A549 (cell line): ENCODE data around the gene POLR2H. TPM values are rescaled to one million over a fixed set of nuclear protein-coding genes. Genes with fewer than 3 reads are reported as not detected.
A peak's percentile ranks its signal among the peaks of the same experiment; 100 is the strongest.

ENCODE experiments used
- ATAC-seq, 2 experiments: fragments of 200-7000 bp in 1 of 2; fragments of >200 bp in 1 of 2; cut with Nextera tagmentation in 1 of 2; cut with Tn5 transposase in 1 of 2; 3 replicates each; pipeline versions ENCODE4 v1.8.0 to v1.9.1; 2018 to 2020; ENCODE audit warnings: mild to moderate bottlenecking in 1 of 2, moderate library complexity in 1 of 2
- CTCF ChIA-PET: fragments of 300-600 bp; sonication (Branson Sonifier 250); formaldehyde crosslinking; extraction: SDS; loops from one replicate; lab custom pipeline; 2021; ENCODE audit warnings: antibody characterized with exemption, inconsistent platforms; lab: Yijun Ruan, JAX
- POLR2A ChIA-PET: fragments of 350-600 bp; formaldehyde crosslinking; extraction: SDS; loops from one replicate; lab custom pipeline; 2021; ENCODE audit warnings: antibody characterized with exemption, inconsistent platforms; lab: Yijun Ruan, JAX
- DNase-seq, 2 experiments: peaks; one replicate each; pipeline versions ENCODE4 v3.0.0 to v3.0.0-alpha.2; 2011 to 2016; ENCODE audit warnings: low read depth in 1 of 2, low spot score in 1 of 2
- FAIRE-seq: peaks from 2 replicates; lab custom pipeline; 2011; peaks lifted over from hg19 to GRCh38; lab: Jason Lieb, UNC
- H3K27ac ChIP-seq, 2 experiments: fragments of >200 bp; sonication (Bioruptor Twin); formaldehyde crosslinking; 3 replicates each; pipeline ENCODE4 v1.5.1; 2016 to 2017
- H3K4me1 ChIP-seq: fragments of >200 bp; sonication (Bioruptor Twin); formaldehyde crosslinking; 3 replicates; pipeline ENCODE4 v1.6.1; 2016
- H3K4me2 ChIP-seq: fragments of >200 bp; sonication (Bioruptor Twin); formaldehyde crosslinking; 3 replicates; pipeline ENCODE4 v1.6.1; 2016
- H3K4me3 ChIP-seq: fragments of >200 bp; sonication (Bioruptor Twin); formaldehyde crosslinking; 3 replicates; pipeline ENCODE4 v1.5.1; 2016
- H3K9me3 ChIP-seq: fragments of >200 bp; sonication (Bioruptor Twin); formaldehyde crosslinking; 3 replicates; pipeline ENCODE4 v1.6.1; 2016
- ESRRA ChIP-seq: fragments of 150-350 bp; IDR thresholded peaks from 2 replicates; pipeline ENCODE4 v1.6.1; 2014; ENCODE audit warnings: mild to moderate bottlenecking, low read length, borderline replicate concordance
- FOSL2 ChIP-seq, 2 experiments: fragments of 450-650 bp in 1 of 2; fragments of >200 bp in 1 of 2; sonication (Bioruptor Twin) in 1 of 2; formaldehyde crosslinking; IDR thresholded peaks; 2 replicates each; pipeline versions ENCODE4 v1.5.0 to v1.6.1; 2016 to 2020; ENCODE audit warnings: mild to moderate bottlenecking in 1 of 2, moderate library complexity in 1 of 2
- GATA3 ChIP-seq: IDR thresholded peaks from 2 replicates; pipeline ENCODE4 v1.6.1; 2012; ENCODE audit warnings: borderline replicate concordance
- HEYL ChIP-seq: fragments of 250-450 bp; sonication (Bioruptor Pico); IDR thresholded peaks from 2 replicates; pipeline ENCODE4 v1.8.0; 2021; ENCODE audit warnings: mild to moderate bottlenecking, moderate library complexity
- HOXA7 ChIP-seq: fragments of 250-450 bp; sonication (Bioruptor Pico); IDR thresholded peaks from 2 replicates; pipeline ENCODE4 v1.5.0; 2020; ENCODE audit warnings: mild to moderate bottlenecking, moderate library complexity
- HOXB13 ChIP-seq: fragments of 250-450 bp; sonication (Bioruptor Pico); IDR thresholded peaks from 2 replicates; pipeline ENCODE4 v1.5.0; 2020; ENCODE audit warnings: low read depth, mild to moderate bottlenecking, moderate library complexity
- JUN ChIP-seq, 2 experiments: fragments of >200 bp; sonication (Bioruptor Twin); formaldehyde crosslinking; IDR thresholded peaks; 2 replicates in 1 of 2; 3 replicates in 1 of 2; pipeline ENCODE4 v1.6.1; 2016 to 2017
- JUNB ChIP-seq: fragments of >200 bp; sonication (Bioruptor Twin); formaldehyde crosslinking; IDR thresholded peaks from 2 replicates; pipeline ENCODE4 v1.6.1; 2016
- KDM1A ChIP-seq: fragments of 200-600 bp; sonication (generic); IDR thresholded peaks from 2 replicates; pipeline ENCODE4 v1.6.1; 2016; ENCODE audit warnings: low read depth, mild to moderate bottlenecking
- MAFK ChIP-seq: fragments of 450-650 bp; IDR thresholded peaks from 2 replicates; pipeline ENCODE4 v1.6.1; 2014; ENCODE audit not compliant: partially characterized antibody
- MYC ChIP-seq: IDR thresholded peaks from 2 replicates; pipeline ENCODE4 v1.6.1; 2012; ENCODE audit warnings: mild to moderate bottlenecking, inconsistent platforms, low read length, improper control_type of control experiment, borderline replicate concordance
- NR3C1 ChIP-seq: fragments of >200 bp; sonication (Bioruptor Twin); formaldehyde crosslinking; IDR thresholded peaks from 3 replicates; pipeline ENCODE4 v1.6.1; 2017
- POLR2A ChIP-seq: IDR thresholded peaks from 2 replicates; pipeline ENCODE4 v1.6.1; 2012; ENCODE audit warnings: mild to moderate bottlenecking, low read length
- POLR2AphosphoS2 ChIP-seq: conservative IDR thresholded peaks from 2 replicates; pipeline ENCODE4 v1.6.1; 2012; ENCODE audit warnings: low read length, improper control_type of control experiment, inconsistent platforms
- RAD21 ChIP-seq, 2 experiments: fragments of >200 bp in 1 of 2; sonication (Bioruptor Twin) in 1 of 2; formaldehyde crosslinking in 1 of 2; IDR thresholded peaks in 1 of 2; conservative IDR thresholded peaks in 1 of 2; 2 replicates in 1 of 2; 3 replicates in 1 of 2; pipeline ENCODE4 v1.6.1; 2012 to 2018; ENCODE audit warnings: inconsistent platforms in 1 of 2
- SREBF2 ChIP-seq: fragments of 450-650 bp; IDR thresholded peaks from 2 replicates; pipeline ENCODE4 v1.6.1; 2014; ENCODE audit warnings: mild to moderate bottlenecking, moderate library complexity
- ZNF302 ChIP-seq: fragments of 250-450 bp; sonication (Bioruptor Pico); IDR thresholded peaks from 2 replicates; pipeline ENCODE4 v1.9.0; 2021; ENCODE audit warnings: inconsistent platforms, mild to moderate bottlenecking, moderate library complexity
- ZSCAN20 ChIP-seq: fragments of 250-450 bp; sonication (Bioruptor Pico); IDR thresholded peaks from 2 replicates; pipeline ENCODE4 v1.8.0; 2022; ENCODE audit warnings: mild to moderate bottlenecking, moderate library complexity
- WGBS: methylation state at CpG from one replicate; pipeline ENCODE4 v1.1.6; 2017; ENCODE audit errors: missing lambda C conversion rate; 5-methylcytosine and 5-hydroxymethylcytosine counted together
- polyA minus RNA-seq: library from RNA; depleted of rRNA, polyadenylated mRNA; stranded (reverse); fragments of >200 nt; gene quantifications from 2 replicates; pipeline ENCODE4 v1.2.3, GENCODE V29; 2011; rRNA and poly(A)+ RNA removed
- polyA plus RNA-seq, 4 experiments: library from polyadenylated mRNA; depleted of rRNA in 3 of 4; stranded (reverse); fragments of >200 nt; fragmentation: RNase III in 1 of 4; extraction: RNeasy Plus Mini Kit Qiagen cat#74134 plus additional on column Dnase treatment in 1 of 4; gene quantifications; 2 replicates in 3 of 4; 3 replicates in 1 of 4; pipeline ENCODE4 v1.2.3, GENCODE V29; 2011 to 2017
- TF ChIP-seq, protein P1 (sequence below): fragments of >200 bp; sonication (Bioruptor Twin); formaldehyde crosslinking; IDR thresholded peaks from 3 replicates; pipeline ENCODE4 v1.6.1; 2016
- TF ChIP-seq, protein P2 (sequence below): fragments of 200-600 bp; sonication (generic); IDR thresholded peaks from 2 replicates; pipeline ENCODE4 v1.6.1; 2016; ENCODE audit warnings: antibody characterized with exemption, mild to moderate bottlenecking, moderate library complexity
- TF ChIP-seq, protein P3 (sequence below): IDR thresholded peaks from 2 replicates; pipeline ENCODE4 v1.6.1; 2012
- TF ChIP-seq, protein P4 (sequence below): fragments of 250-450 bp; sonication (Bioruptor Pico); IDR thresholded peaks from 2 replicates; pipeline ENCODE4 v1.5.0; 2021; ENCODE audit warnings: mild to moderate bottlenecking, moderate library complexity, borderline replicate concordance
- TF ChIP-seq, protein P5 (sequence below): fragments of 150-350 bp; IDR thresholded peaks from 2 replicates; pipeline ENCODE4 v1.6.1; 2014; ENCODE audit warnings: low read depth, mild to moderate bottlenecking, low read length

POLR2H gene
- polyA plus RNA-seq (2011; rRNA removed) = 112 and 127 TPM in 2 replicates
- polyA plus RNA-seq (2012; cell fraction: cytosol; rRNA removed) = 105 and 149 TPM in 2 replicates
- polyA plus RNA-seq (2012; cell fraction: nucleus; rRNA removed) = 99.6 and 204 TPM in 2 replicates
- polyA plus RNA-seq (2017; fragmentation: RNase III; extraction: RNeasy Plus Mini Kit Qiagen cat#74134 plus additional on column Dnase treatment) = 98.9 to 104 TPM (median 103 TPM) in 3 replicates
- polyA minus RNA-seq = 46.1 and 47.9 TPM in 2 replicates

DNA sequence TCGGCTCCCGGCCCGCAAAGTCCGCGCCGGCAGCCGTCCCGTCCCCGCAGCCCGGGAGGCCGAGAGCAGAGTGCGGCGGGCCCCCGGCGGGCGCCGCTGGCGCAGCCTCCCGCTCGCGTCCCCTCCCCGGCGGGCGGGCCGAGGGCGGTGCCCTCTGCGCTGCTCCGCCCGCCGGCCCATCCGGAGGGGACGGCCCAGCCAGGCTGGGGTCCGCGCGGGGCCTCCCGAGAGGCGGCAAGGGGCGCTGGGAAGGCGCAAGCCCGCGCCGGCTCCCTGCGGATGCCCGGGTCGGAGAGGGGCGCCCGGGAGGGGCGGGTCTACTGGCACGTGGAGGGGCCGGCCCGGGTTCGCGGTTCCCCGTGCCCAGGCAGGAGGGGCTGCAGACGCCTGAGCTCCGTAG lies at the start of gene POLR2H, which contains the start of gene CLCN2:
Gene POLR2H (plus strand): TSS at position 179 of the 400 bp plus-strand sequence. CDS start 1,783 bp downstream, outside the sequence.
Gene CLCN2 (minus strand): TSS at position 74 of the 400 bp plus-strand sequence. CDS start 126 bp downstream, outside the sequence.
- TF ChIP-seq, protein P1, sequence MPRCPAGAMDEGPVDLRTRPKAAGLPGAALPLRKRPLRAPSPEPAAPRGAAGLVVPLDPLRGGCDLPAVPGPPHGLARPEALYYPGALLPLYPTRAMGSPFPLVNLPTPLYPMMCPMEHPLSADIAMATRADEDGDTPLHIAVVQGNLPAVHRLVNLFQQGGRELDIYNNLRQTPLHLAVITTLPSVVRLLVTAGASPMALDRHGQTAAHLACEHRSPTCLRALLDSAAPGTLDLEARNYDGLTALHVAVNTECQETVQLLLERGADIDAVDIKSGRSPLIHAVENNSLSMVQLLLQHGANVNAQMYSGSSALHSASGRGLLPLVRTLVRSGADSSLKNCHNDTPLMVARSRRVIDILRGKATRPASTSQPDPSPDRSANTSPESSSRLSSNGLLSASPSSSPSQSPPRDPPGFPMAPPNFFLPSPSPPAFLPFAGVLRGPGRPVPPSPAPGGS = 0 out of 3 replicates have a peak, but pooled peaks have one; percentile 44
- TF ChIP-seq POLR2AphosphoS2 (no peak), SREBF2 (no peak), HOXB13 (no peak), MYC (0 out of 2 replicates have a peak, but pooled peaks have one; percentile 39), NR3C1 (no peak), HEYL (CRISPR knock-in tag) (no peak), RAD21 (conservative IDR thresholded peaks at IDR 0.05 in 1 of 2, IDR thresholded peaks at IDR 0.05 in 1 of 2) (no peak), JUNB (no peak), KDM1A (no peak), ZSCAN20 (CRISPR knock-in tag) (no peak), MAFK (no peak), POLR2A (peak; percentile 54), FOSL2 (IDR thresholded peaks at IDR 0.05) (no peak), FOSL2 (CRISPR knock-in tag; IDR thresholded peaks at IDR 0.05) (no peak), ESRRA (no peak), GATA3 (no peak), JUN (IDR thresholded peaks at IDR 0.05) (no peak), HOXA7 (CRISPR knock-in tag) (no peak), ZNF302 (CRISPR knock-in tag) (no peak)
- TF ChIP-seq, protein P2, sequence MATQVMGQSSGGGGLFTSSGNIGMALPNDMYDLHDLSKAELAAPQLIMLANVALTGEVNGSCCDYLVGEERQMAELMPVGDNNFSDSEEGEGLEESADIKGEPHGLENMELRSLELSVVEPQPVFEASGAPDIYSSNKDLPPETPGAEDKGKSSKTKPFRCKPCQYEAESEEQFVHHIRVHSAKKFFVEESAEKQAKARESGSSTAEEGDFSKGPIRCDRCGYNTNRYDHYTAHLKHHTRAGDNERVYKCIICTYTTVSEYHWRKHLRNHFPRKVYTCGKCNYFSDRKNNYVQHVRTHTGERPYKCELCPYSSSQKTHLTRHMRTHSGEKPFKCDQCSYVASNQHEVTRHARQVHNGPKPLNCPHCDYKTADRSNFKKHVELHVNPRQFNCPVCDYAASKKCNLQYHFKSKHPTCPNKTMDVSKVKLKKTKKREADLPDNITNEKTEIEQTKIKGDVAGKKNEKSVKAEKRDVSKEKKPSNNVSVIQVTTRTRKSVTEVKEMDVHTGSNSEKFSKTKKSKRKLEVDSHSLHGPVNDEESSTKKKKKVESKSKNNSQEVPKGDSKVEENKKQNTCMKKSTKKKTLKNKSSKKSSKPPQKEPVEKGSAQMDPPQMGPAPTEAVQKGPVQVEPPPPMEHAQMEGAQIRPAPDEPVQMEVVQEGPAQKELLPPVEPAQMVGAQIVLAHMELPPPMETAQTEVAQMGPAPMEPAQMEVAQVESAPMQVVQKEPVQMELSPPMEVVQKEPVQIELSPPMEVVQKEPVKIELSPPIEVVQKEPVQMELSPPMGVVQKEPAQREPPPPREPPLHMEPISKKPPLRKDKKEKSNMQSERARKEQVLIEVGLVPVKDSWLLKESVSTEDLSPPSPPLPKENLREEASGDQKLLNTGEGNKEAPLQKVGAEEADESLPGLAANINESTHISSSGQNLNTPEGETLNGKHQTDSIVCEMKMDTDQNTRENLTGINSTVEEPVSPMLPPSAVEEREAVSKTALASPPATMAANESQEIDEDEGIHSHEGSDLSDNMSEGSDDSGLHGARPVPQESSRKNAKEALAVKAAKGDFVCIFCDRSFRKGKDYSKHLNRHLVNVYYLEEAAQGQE = no peak
- TF ChIP-seq, protein P3, sequence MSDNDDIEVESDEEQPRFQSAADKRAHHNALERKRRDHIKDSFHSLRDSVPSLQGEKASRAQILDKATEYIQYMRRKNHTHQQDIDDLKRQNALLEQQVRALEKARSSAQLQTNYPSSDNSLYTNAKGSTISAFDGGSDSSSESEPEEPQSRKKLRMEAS = no peak
- TF ChIP-seq, protein P4, sequence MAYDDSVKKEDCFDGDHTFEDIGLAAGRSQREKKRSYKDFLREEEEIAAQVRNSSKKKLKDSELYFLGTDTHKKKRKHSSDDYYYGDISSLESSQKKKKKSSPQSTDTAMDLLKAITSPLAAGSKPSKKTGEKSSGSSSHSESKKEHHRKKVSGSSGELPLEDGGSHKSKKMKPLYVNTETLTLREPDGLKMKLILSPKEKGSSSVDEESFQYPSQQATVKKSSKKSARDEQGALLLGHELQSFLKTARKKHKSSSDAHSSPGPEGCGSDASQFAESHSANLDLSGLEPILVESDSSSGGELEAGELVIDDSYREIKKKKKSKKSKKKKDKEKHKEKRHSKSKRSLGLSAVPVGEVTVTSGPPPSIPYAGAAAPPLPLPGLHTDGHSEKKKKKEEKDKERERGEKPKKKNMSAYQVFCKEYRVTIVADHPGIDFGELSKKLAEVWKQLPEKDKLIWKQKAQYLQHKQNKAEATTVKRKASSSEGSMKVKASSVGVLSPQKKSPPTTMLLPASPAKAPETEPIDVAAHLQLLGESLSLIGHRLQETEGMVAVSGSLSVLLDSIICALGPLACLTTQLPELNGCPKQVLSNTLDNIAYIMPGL (CRISPR knock-in tag) = no peak
- TF ChIP-seq, protein P5, sequence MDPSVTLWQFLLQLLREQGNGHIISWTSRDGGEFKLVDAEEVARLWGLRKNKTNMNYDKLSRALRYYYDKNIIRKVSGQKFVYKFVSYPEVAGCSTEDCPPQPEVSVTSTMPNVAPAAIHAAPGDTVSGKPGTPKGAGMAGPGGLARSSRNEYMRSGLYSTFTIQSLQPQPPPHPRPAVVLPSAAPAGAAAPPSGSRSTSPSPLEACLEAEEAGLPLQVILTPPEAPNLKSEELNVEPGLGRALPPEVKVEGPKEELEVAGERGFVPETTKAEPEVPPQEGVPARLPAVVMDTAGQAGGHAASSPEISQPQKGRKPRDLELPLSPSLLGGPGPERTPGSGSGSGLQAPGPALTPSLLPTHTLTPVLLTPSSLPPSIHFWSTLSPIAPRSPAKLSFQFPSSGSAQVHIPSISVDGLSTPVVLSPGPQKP = no peak
- CTCF ChIA-PET = interaction anchor here (0.9 to 1.6 kb wide), 4 partner anchors 8 to 26 kb away, joined by 3 to 5 read pairs (median 3); no protein-coding TSS in a partner anchor
- Histone ChIP-seq H3K4me2 (peak within 1 kb of the TSS; percentile 97), H3K4me3 (peak within 1 kb of the TSS; percentile 79), H3K27ac (peak within 1 kb of the TSS; percentile 94 to 97), H3K4me1 (peaks cover 20% of the 10 kb centered on the region), H3K9me3 (no peaks in the 10 kb centered on the region)
- peak; percentile 48 to 56 for ATAC-seq
- no peak for FAIRE-seq
- no CpG with 5 or more reads among the region's 56 CpGs for WGBS
- DNase-seq = peak in 1 of 2 experiments; percentile 28
- POLR2A ChIA-PET = interaction anchor here (0.9 to 1.4 kb wide), 3 partner anchors 10 to 18 kb away, joined by 3 to 4 read pairs (median 3); no protein-coding TSS in a partner anchor
